Skeletal muscle satellite cell (primary cell): ENCODE data around the gene DEFB123.
A peak's percentile ranks its signal among the peaks of the same experiment; 100 is the strongest.

Source experiments
- H3K27me3 ChIP-seq: 2 replicates; pipeline ENCODE4 v1.7.0; 2013; ENCODE audit warnings: low read length; ENCODE audit not compliant: control insufficient read depth, insufficient read depth
- H3K36me3 ChIP-seq: 2 replicates; pipeline ENCODE4 v1.7.0; 2013; ENCODE audit warnings: mild to moderate bottlenecking, control low read depth, low read length; ENCODE audit not compliant: insufficient read depth
- H3K4me1 ChIP-seq: 2 replicates; pipeline ENCODE4 v1.7.0; 2013; ENCODE audit warnings: low read length; ENCODE audit not compliant: control insufficient read depth, insufficient read depth
- H3K4me2 ChIP-seq: 2 replicates; pipeline ENCODE4 v1.7.0; 2013; ENCODE audit warnings: mild to moderate bottlenecking, low read length
- H3K4me3 ChIP-seq: 2 replicates; pipeline ENCODE4 v1.7.0; 2013; ENCODE audit warnings: low read length
- H3K9ac ChIP-seq: 2 replicates; pipeline ENCODE4 v1.7.0; 2013; ENCODE audit warnings: mild to moderate bottlenecking, low read depth, low read length, moderate library complexity
- H3K9me3 ChIP-seq: replicated peaks from 2 replicates; pipeline ENCODE4 v1.7.0; 2013; ENCODE audit warnings: mild to moderate bottlenecking, control low read depth, low read length

DEFB123 gene

DNA sequence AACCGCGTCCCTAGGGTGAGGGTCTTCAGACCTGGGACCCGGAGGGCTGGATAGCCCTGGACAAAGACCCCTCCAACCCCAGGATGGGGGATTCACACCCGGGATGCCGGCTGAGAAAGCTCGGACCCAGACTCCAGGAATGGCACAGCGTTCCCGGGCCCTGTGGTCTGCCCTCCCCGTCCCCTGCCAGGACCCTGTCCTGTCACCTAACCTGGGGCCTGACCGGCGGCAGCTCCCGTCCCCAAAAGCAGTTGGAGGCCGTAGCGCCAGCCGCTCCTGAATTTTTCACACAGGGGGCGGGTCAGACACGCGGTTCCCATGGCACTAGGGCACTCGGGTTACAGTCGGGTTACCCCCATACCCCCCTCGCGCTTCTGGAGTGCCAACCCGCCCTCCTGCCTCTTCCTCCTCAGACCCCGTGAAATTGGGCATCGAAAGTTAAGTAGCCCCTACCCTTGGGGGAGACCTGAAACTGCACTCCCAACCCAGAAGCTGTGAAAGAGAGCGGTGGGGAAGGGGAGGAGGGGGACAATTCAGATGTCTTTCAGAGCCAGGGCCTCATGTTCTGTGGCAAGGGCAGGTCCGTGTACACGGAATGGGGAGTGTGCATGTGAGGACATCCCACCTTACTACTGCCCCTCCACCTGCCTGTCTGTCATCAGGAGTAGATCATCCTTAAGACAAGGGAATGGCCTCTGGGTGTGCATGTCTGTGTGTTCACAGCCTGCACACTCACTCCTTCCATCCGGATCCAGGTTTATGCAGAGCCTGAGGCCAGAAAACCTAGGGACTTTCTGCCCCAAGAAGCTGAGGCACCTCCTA lies 35.3 kb downstream of the DEFB123 start:
- no peaks in the 10 kb centered on the region for H3K36me3 ChIP-seq
- H3K4me1 ChIP-seq: no peaks in the 10 kb centered on the region
- H3K9ac ChIP-seq: no peak overlapping the region
- H3K27me3 ChIP-seq: peaks cover 53% of the 10 kb centered on the region
- no peak overlapping the region for H3K4me2 ChIP-seq
- no peak overlapping the region for H3K4me3 ChIP-seq
- H3K9me3 ChIP-seq: no peaks in the 10 kb centered on the region

DNA sequence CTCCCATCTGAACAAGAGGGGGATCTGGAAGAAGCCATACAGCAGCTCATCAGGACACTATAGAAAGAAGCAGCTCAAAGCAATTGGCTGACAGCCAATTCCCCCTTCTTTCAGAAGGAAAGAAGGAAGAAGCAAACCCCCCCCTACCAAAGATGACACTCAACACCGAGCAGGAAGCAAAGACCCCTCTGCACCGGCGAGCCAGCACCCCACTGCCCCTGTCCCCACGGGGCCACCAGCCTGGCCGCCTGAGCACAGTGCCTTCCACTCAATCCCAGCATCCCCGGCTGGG lies 35.8 kb downstream of the DEFB123 start:
- H3K4me1 ChIP-seq: no peaks in the 10 kb centered on the region
- no peaks in the 10 kb centered on the region for H3K36me3 ChIP-seq
- peaks cover 53% of the 10 kb centered on the region for H3K27me3 ChIP-seq
- no peak overlapping the region for H3K9ac ChIP-seq
- no peaks in the 10 kb centered on the region for H3K9me3 ChIP-seq
- H3K4me2 ChIP-seq: no peak overlapping the region
- no peak overlapping the region for H3K4me3 ChIP-seq

DNA sequence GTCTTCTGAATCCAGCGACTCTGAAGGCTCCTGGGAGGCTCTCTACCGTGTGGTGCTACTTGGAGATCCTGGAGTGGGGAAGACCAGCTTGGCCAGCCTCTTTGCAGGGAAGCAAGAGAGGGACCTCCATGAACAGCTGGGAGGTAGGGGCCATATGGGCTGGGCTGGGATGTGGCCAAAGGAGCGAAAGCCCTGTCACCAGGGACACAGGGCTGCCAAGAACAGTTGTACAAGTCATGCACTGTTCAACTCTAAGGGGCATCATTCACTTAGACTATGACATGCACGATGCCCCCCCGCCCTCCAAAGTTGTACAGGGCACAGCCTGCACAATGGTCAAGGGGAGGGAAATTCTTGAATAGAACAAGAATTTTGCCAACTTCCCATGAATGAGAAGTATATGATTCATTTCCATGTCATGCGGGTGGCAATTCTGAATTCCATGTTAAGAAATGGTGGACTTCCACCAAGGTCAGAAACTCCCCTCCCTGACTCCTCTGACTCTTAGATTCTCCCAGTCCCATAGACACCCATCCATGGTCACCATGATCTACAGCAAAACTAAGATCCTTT lies 36.3 kb downstream of the DEFB123 start:
- H3K9me3 ChIP-seq: no peaks in the 10 kb centered on the region
- no peak overlapping the region for H3K4me2 ChIP-seq
- no peaks in the 10 kb centered on the region for H3K4me1 ChIP-seq
- H3K9ac ChIP-seq: no peak overlapping the region
- H3K36me3 ChIP-seq: no peaks in the 10 kb centered on the region
- no peak overlapping the region for H3K4me3 ChIP-seq
- H3K27me3 ChIP-seq: peaks cover 58% of the 10 kb centered on the region

DNA sequence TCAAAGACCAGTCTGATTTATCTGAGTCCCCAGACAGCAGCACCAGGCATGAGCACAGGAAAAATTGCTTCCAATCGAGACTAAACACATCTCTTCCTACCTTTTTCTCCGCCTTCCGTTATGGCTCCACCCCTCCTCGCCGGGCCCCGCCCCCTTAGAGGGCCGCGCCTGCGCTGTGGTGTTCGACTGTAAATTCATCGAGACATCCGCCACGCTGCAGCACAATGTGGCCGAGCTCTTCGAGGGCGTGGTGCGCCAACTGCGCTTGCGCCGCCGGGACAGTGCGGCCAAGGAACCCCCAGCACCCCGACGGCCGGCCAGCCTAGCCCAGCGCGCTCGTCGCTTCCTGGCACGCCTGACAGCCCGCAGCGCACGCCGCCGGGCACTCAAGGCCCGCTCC lies 43.6 kb downstream of the DEFB123 start:
- Histone ChIP-seq H3K4me1 (no peaks in the 10 kb centered on the region), H3K27me3 (peaks cover 51% of the 10 kb centered on the region), H3K4me3 (no peak overlapping the region), H3K9ac (no peak overlapping the region), H3K4me2 (no peak overlapping the region), H3K36me3 (no peaks in the 10 kb centered on the region), H3K9me3 (no peaks in the 10 kb centered on the region)

DNA sequence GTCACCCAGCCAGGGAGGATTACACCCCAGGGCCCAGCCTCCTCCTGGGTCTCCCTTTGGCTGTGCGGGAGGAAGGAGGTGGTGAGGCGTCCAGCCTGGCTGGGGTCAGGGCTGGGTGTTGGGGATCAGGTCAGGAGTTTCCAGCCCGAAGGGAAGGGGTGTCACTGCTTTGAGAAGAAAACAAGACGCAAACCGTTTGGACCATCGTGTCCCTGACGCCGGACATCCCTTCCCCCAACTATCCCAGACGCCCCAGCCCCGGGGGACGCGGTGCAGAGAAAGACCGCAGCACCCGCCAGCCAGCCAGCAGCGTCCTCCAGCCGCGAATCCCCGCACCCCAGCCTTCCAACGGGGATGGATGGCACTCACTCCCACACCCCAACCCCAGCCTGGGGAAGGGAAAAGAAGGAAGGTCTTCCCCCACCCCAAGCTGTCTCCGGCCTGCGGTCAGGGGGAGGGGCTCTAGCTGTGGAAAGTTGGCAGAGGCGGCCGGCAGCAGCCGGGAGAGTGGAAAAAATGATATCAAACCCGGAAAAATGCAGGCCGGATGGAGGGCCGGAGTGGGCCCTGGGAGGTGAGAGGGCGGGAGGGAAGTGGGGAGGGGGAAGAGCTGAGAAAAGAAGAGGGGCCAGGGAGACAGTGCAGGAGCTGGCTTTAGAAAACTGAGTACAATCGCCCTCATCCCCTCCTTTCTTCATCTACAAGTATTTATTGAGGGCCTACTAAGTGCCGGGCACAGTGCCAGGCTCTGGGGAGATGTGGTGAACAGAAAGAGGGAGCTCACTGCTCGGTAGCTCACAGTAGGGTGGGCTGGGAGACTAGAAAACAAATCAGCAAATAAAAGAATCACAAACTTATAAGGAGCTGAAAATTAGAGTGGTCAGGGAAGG lies 45.3 kb downstream of the DEFB123 start:
- no peak overlapping the region for H3K9ac ChIP-seq
- H3K27me3 ChIP-seq: peaks cover 54% of the 10 kb centered on the region
- H3K9me3 ChIP-seq: no peaks in the 10 kb centered on the region
- H3K36me3 ChIP-seq: no peaks in the 10 kb centered on the region
- peak overlapping the region; percentile 47 for H3K4me2 ChIP-seq
- H3K4me3 ChIP-seq: peak overlapping the region; percentile 45
- H3K4me1 ChIP-seq: no peaks in the 10 kb centered on the region

DNA sequence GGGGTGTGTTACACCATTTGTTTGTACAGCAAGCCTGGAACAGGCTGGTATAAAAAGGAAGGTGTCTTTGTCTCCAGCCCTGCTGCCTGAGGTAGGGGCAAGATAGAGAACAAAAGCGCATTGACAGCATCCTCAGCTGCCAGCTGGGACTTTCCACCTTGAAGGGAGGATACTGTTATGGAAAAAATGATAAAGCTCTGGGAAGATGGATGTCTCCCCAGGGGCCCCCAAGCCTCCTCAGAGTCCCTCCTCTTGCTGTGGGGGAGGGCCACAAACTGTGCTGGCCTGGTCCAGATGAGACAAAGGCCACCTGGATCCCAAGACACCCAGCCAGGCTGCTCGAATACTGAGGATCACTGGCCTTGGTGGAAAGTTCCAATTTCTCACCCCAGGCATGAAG lies 47.7 kb downstream of the DEFB123 start:
- Histone ChIP-seq H3K4me1 (no peaks in the 10 kb centered on the region), H3K36me3 (no peaks in the 10 kb centered on the region), H3K27me3 (peaks cover 44% of the 10 kb centered on the region), H3K9me3 (no peaks in the 10 kb centered on the region), H3K9ac (no peak overlapping the region), H3K4me3 (no peak overlapping the region), H3K4me2 (no peak overlapping the region)

DNA sequence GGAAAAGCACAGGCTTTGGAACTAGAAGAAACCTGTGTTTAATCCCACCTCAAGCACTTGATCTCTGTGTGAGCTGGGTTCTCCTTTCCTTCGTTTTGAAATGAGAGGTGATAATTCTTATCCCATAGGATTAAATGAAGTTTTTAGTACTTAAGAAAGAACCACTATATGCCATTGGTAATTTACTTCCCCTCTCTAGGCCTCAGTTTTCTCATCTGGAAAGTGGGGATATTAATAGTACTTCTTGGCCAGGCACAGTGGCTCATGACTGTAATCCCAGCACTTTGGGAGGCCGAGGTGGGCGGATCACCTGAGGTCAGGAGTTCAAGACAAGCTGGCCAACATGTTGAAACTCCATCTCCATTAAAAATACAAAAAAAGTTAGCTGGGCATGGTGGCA lies 48.7 kb downstream of the DEFB123 start:
- Histone ChIP-seq H3K9ac (no peak overlapping the region), H3K9me3 (no peaks in the 10 kb centered on the region), H3K27me3 (peaks cover 44% of the 10 kb centered on the region), H3K36me3 (no peaks in the 10 kb centered on the region), H3K4me2 (no peak overlapping the region), H3K4me3 (no peak overlapping the region), H3K4me1 (no peaks in the 10 kb centered on the region)

DNA sequence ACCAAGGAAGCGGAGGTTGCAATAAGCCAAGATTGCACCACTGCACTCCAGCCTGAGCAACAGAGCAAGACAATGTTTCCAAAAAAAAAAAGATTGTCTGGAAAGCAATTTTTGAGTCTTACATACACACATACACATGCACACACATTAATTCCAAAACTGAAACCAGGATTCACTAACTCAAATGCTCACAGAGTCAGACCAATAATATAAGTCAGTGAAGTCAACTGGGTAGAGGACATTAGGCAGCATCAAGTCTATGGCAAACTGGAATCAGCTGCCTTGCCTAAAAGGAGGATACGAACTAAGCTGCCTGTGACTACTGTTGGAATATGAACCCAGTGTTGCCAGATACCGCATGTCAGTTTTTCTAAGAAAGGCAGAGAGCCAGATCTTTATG lies 50.3 kb downstream of the DEFB123 start:
- no peak overlapping the region for H3K4me2 ChIP-seq

DNA sequence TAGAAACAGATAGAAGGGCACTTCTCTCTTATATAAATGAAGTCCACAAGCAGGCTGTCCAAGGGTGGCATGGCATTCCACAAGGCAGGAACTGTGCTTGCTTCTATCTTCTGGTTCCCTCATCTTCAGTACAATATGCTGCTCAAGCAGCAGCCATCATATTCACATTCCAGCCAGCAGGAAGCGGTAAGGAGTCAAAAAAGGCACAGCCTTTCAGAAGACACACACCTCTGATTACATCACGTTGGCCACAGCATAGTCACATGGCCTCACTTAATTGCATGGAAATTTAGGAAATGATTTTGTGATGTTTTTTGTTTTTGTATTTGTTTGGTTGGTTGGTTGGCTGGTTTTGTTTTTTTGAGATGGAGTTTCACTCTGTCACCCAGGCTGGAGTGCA lies 53.7 kb downstream of the DEFB123 start:
- Histone ChIP-seq H3K9me3 (no peaks in the 10 kb centered on the region), H3K9ac (no peak overlapping the region), H3K4me3 (no peak overlapping the region), H3K36me3 (no peaks in the 10 kb centered on the region), H3K27me3 (peaks cover 35% of the 10 kb centered on the region), H3K4me2 (no peak overlapping the region), H3K4me1 (peaks cover 4% of the 10 kb centered on the region)

More for the DNA sequence above, 50.3 kb downstream of the DEFB123 start:
- Histone ChIP-seq H3K4me3 (no peak overlapping the region), H3K9me3 (no peaks in the 10 kb centered on the region), H3K4me1 (no peaks in the 10 kb centered on the region), H3K9ac (no peak overlapping the region), H3K27me3 (peaks cover 38% of the 10 kb centered on the region), H3K36me3 (no peaks in the 10 kb centered on the region)

DNA sequence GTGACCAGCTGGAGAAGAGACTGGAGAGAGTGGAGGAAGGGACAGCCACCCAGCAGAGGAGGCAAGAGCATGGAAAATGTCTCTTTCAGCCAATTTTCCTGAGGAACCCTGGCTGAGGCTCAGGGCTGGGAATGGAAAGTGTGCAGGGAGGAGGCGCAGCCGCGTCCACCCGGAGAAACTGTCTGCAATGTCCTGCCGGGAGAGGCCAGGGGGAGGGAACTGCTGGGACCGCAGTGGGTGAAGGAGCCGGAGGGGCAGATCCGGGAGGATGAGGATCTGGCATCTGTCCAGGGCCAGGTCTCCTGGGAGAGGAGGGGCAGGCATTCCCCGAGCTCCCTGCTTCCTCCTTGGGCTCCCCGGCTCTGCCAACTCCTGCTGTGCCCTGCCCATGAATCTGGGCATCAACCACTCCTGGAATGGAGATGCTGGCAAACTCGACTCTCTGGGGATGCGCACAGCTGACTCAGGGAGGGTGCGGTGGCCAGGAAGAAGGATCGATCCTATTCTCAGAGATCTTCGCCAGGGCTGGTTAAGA lies 56.4 kb downstream of the DEFB123 start:
- Histone ChIP-seq H3K9me3 (no peaks in the 10 kb centered on the region), H3K4me2 (peak overlapping the region; percentile 55), H3K4me1 (peaks cover 4% of the 10 kb centered on the region), H3K27me3 (peaks cover 42% of the 10 kb centered on the region), H3K36me3 (no peaks in the 10 kb centered on the region), H3K4me3 (no peak overlapping the region), H3K9ac (no peak overlapping the region)

DNA sequence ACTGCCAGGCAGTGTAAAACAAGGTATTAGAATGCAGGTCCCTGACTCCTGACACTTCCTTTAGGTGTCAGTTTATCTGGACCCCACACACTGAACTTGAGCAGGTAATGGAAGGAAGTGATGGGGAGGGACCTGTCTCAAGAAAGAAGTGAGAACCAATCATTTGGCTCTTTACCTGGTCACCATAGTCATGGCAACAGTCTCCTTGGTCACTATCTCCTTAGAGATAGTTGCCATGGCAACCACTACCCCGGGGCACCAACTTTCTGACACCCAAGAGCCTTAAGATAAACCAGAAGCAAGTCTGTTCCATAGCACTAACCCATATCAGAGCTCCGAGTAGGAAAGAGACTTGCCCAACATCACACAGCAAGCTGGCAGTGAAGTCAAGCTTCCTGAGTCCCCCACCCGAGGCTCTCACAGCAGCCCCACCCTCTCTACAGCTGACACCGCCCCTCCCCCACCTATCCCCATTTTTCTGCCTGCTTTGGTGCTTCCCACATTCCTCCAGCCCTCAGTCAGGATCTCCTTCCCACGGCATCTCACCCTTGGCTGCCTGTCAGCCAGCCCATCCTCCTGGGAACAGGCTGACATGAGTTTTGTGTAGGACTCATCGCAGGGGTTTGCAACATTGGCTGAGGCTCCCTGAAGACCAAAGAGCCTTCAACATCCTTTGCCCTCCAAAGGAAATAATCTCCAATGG lies 57.6 kb downstream of the DEFB123 start:
- H3K36me3 ChIP-seq: no peaks in the 10 kb centered on the region
- no peak overlapping the region for H3K4me3 ChIP-seq
- no peak overlapping the region for H3K4me2 ChIP-seq
- H3K27me3 ChIP-seq: peaks cover 42% of the 10 kb centered on the region
- H3K9ac ChIP-seq: no peak overlapping the region
- peaks cover 4% of the 10 kb centered on the region for H3K4me1 ChIP-seq
- no peaks in the 10 kb centered on the region for H3K9me3 ChIP-seq
